ENCODE measurements around the gene ARL5C. TPM values are rescaled to one million over a fixed set of nuclear protein-coding genes. Genes with fewer than 3 reads are reported as not detected.

The ARL5C gene
- polyA plus RNA-seq, 1 donor (not counting 4 experiments of a cell fraction or from before 2014, with no cell fraction given): not detected

DNA sequence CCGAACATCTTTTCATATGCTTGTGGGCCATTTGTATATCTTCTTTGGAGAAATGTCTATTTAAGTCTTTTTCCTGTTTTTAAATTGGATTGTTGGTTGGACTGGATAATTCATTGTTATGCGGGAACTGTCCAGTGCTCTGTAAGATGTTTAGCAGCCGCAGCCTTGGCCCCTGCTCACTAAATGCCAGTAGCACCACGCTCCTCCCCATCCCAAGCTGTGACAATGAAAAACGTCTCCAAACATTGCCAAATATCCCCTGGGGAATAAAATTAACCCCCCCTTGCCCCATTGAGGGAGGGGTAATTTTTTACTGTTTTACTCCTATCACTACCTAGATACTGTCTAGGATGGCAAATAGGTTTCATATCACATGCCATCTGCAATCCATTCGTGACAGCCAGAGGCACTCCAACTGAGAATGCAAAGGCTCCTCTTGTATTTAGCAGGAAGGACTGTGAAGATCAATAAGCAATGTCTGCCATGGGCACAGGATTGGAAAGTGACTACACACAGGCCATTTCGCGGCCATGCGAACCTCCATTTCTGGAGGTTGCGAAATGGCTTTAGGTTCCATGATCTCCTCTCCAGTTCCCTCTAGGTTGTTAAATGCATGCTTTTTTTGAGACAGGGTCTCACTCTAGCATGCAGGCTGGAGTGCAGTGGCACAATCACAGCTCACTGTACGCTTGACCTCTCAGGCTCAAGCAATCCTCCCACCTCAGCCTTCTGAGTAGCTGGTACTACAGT, 23.9 kb downstream of the ARL5C start:
- TF ChIP-seq, protein P1, sequence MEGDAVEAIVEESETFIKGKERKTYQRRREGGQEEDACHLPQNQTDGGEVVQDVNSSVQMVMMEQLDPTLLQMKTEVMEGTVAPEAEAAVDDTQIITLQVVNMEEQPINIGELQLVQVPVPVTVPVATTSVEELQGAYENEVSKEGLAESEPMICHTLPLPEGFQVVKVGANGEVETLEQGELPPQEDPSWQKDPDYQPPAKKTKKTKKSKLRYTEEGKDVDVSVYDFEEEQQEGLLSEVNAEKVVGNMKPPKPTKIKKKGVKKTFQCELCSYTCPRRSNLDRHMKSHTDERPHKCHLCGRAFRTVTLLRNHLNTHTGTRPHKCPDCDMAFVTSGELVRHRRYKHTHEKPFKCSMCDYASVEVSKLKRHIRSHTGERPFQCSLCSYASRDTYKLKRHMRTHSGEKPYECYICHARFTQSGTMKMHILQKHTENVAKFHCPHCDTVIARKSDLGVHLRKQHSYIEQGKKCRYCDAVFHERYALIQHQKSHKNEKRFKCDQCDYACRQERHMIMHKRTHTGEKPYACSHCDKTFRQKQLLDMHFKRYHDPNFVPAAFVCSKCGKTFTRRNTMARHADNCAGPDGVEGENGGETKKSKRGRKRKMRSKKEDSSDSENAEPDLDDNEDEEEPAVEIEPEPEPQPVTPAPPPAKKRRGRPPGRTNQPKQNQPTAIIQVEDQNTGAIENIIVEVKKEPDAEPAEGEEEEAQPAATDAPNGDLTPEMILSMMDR (optimal IDR thresholded peaks at IDR 0.05 in 1 of 3, IDR thresholded peaks at IDR 0.05 in 1 of 3, conservative IDR thresholded peaks at IDR 0.05 in 1 of 3; ENCODE audit: extremely low read depth in 1 of 3, insufficient read depth in 2 of 3, low read length in 3 of 3): no peak
- TF ChIP-seq EZH2 (IDR thresholded peaks at IDR 0.05; ENCODE audit: low read length): no peak
- H3K4me3 ChIP-seq (ENCODE audit: control insufficient read depth in 2 of 3, extremely low read depth in 1 of 3, insufficient read depth in 2 of 3, low read depth in 1 of 3, low read length in 3 of 3): no peak overlapping the region
- dilution Hi-C loops (cut with MboI; ENCODE audit: extremely low pct_ligation_motif_present, low sequenced_read_pairs): no loop called here
- H2AFZ ChIP-seq (ENCODE audit: control insufficient read depth, low read length): no peak overlapping the region
- no peaks in the 10 kb centered on the region for H4K20me1 ChIP-seq (ENCODE audit: control insufficient read depth, extremely low read depth, insufficient read depth, low read length)
- DNase-seq (ENCODE audit: low read depth, low spot score): no peak
- H3K9me3 ChIP-seq (ENCODE audit: control insufficient read depth, low read depth, low read length): no peaks in the 10 kb centered on the region
- no peak for FAIRE-seq
- H3K9ac ChIP-seq (ENCODE audit: control insufficient read depth, extremely low read depth, insufficient read depth, low read length): no peak overlapping the region
- no peaks in the 10 kb centered on the region for H3K36me3 ChIP-seq (ENCODE audit: control insufficient read depth in 2 of 2, extremely low read depth in 1 of 2, insufficient read depth in 2 of 2, low read length in 2 of 2)
- H3K79me2 ChIP-seq (ENCODE audit: control insufficient read depth, insufficient read depth, low read length): no peaks in the 10 kb centered on the region
- peaks cover 34% of the 10 kb centered on the region for H3K4me1 ChIP-seq (ENCODE audit: control insufficient read depth, extremely low read depth, insufficient read depth, low read length)
- no peak overlapping the region for H3K4me2 ChIP-seq (ENCODE audit: control insufficient read depth, extremely low read depth, insufficient read depth, low read depth, low read length)
- peaks cover 4% of the 10 kb centered on the region for H3K27me3 ChIP-seq (ENCODE audit: control insufficient read depth, extremely low read depth, insufficient read depth, low read length)
- H3K9me1 ChIP-seq (ENCODE audit: control insufficient read depth, extremely low read depth, insufficient read depth, low read length): no peaks in the 10 kb centered on the region
- H3K27ac ChIP-seq (ENCODE audit: control insufficient read depth, insufficient read depth, low read length): no peak overlapping the region

DNA sequence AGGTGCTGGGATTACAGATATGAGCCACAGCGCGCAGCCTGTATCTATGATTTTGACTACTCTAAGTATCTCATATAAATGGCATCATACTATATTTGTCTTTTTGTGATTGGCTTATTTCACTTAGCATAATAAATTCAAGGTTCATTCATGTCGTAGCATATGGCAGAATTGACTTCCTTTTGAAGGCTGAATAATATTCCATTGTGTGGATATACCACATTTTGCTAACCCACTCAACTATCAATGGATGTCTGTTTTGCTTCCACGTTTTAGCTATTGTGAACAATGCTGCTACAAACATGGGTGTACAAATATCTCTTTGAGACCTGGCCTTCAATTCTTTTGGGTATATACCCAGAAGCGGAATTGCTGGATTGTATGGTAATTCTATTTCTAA, 24.7 kb downstream of the ARL5C start:
- dilution Hi-C loops (cut with MboI; ENCODE audit: extremely low pct_ligation_motif_present, low sequenced_read_pairs): no loop called here
- peaks cover 34% of the 10 kb centered on the region for H3K4me1 ChIP-seq (ENCODE audit: control insufficient read depth, extremely low read depth, insufficient read depth, low read length)
- TF ChIP-seq, protein P1 (optimal IDR thresholded peaks at IDR 0.05 in 1 of 3, IDR thresholded peaks at IDR 0.05 in 1 of 3, conservative IDR thresholded peaks at IDR 0.05 in 1 of 3; ENCODE audit: extremely low read depth in 1 of 3, insufficient read depth in 2 of 3, low read length in 3 of 3): no peak
- no peak for TF ChIP-seq EZH2 (IDR thresholded peaks at IDR 0.05; ENCODE audit: low read length)
- no peaks in the 10 kb centered on the region for H3K9me3 ChIP-seq (ENCODE audit: control insufficient read depth, low read depth, low read length)
- H3K4me2 ChIP-seq (ENCODE audit: control insufficient read depth, extremely low read depth, insufficient read depth, low read depth, low read length): no peak overlapping the region
- H3K27me3 ChIP-seq (ENCODE audit: control insufficient read depth, extremely low read depth, insufficient read depth, low read length): peaks cover 4% of the 10 kb centered on the region
- H3K36me3 ChIP-seq (ENCODE audit: control insufficient read depth in 2 of 2, extremely low read depth in 1 of 2, insufficient read depth in 2 of 2, low read length in 2 of 2): no peaks in the 10 kb centered on the region
- DNase-seq (ENCODE audit: low read depth, low spot score) (no peak), FAIRE-seq (no peak)
- no peaks in the 10 kb centered on the region for H3K79me2 ChIP-seq (ENCODE audit: control insufficient read depth, insufficient read depth, low read length)
- no peak overlapping the region for H3K27ac ChIP-seq (ENCODE audit: control insufficient read depth, insufficient read depth, low read length)
- no peak overlapping the region for H3K4me3 ChIP-seq (ENCODE audit: control insufficient read depth in 2 of 3, extremely low read depth in 1 of 3, insufficient read depth in 2 of 3, low read depth in 1 of 3, low read length in 3 of 3)
- no peak overlapping the region for H3K9ac ChIP-seq (ENCODE audit: control insufficient read depth, extremely low read depth, insufficient read depth, low read length)
- no peaks in the 10 kb centered on the region for H4K20me1 ChIP-seq (ENCODE audit: control insufficient read depth, extremely low read depth, insufficient read depth, low read length)
- no peaks in the 10 kb centered on the region for H3K9me1 ChIP-seq (ENCODE audit: control insufficient read depth, extremely low read depth, insufficient read depth, low read length)
- H2AFZ ChIP-seq (ENCODE audit: control insufficient read depth, low read length): no peak overlapping the region
